Activated CD8-positive, alpha-beta memory T cell treated with anti-CD3 and anti-CD28 coated beads for 48 hours (primary cell): Measurements from ENCODE around the gene NANOS2.
"Not testable (repeated sequence)": the region's sequence is repeated elsewhere in the genome, so short reads cannot be mapped to it uniquely, and the experiment has no call there.

Experiments
- DNase-seq, 3 experiments: peaks; one replicate each; pipeline ENCODE4 v3.0.0-alpha.2; 2020; ENCODE audit warnings: low read depth in 2 of 3, low spot score in 2 of 3

Gene NANOS2

GRCh38 chr19:45895983-45896599 lies 18.5 kb downstream of the NANOS2 start:
- DNase-seq = not testable (repeated sequence)

GRCh38 chr19:45895519-45895972 lies 19.0 kb downstream of the NANOS2 start:
- no peak for DNase-seq

DNA sequence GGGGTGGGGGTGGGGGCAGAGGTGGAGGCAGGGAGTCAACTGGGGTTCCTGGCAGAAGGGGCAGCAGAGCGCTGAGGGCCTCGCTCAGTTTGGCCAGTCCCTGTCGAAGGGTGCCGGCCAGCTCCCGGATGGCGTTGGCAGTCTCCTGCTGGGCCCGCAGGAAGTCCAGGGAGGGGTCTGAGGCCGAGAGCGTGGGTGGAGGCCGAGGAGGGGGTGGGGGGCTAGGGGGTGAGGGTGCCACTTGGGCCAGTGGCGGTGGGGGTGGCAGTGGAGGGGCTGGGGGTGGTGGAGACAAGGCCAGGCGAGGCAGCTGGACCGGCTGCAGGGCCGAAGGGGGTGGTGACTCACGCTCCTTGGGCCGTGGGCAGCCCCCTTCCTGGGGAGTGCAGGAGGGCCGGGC lies 23.7 kb downstream of the NANOS2 start:
- DNase-seq = no peak

DNA sequence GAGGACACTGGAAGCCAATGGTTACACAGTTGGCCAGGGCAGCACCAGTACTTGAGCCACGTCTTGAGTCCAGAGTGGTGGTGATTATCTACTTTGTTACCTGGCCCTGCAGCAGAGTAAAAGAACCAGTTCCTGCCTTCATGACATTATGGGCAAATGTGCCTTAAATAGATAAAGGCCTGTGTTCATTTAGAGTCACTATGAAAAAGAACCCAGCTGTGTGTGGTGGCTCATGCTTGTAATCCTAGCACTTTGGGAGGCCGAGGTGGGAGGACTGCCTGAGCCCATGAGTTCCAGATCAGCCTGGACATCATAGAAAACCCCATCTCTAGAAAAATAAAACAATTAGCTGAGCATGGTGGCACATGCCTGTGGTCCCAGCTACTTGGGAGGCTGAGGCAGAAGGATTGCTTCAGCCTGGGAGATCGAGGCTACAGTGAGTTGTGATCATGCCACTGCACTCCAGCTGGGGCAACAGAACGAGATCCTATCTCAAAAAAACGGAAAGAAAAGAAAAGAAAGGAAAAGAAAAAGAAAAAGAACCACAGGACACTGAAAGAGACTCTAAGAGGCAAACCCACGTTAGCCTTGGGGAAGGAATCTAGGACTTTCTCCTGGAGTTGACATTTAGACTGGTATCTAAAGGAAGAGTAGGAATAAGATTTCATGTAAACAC lies 25.2 kb downstream of the NANOS2 start:
- DNase-seq = no peak

GRCh38 chr19:45887200-45887710 lies 27.3 kb downstream of the NANOS2 start:
- DNase-seq = no peak

DNA sequence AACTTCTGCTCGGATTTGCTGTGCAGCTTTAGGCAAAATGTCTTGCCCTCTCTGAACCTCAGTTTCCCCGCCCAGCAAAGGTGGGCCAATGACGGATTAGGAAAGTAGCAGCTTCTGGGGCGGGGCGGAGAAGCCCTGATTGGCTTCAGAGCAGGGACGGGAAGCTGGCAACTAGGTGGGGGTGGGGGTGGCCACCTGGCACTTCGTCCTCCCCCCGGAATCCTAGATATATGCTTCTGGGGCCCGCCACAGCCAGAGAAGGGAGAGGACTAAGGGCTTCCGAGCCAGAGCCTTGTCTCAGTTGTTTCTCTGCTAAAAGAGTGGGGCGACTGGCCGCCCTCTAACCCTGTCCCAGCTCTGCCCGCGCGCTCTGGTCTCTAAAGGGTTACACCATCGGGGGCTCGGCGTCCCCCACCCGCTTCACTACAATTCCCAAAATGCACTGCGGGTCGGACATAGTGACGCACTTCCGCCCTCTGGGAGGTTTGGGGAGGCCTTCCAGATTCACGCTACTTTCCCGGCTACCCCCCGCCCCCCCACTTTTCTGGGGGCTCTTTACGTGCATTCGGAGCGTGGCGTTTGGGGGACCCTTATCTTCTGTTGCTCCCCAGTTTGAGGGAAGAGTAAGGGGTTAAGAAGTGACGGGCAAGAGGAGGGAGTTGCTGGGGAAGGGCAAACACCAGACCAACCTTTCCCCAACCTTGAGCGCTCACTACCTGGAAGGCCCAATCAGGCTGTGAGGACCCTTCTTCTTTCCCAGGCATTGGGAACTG lies 28.0 kb downstream of the NANOS2 start:
- DNase-seq = peak; percentile 69 to 75 (median 72)

DNA sequence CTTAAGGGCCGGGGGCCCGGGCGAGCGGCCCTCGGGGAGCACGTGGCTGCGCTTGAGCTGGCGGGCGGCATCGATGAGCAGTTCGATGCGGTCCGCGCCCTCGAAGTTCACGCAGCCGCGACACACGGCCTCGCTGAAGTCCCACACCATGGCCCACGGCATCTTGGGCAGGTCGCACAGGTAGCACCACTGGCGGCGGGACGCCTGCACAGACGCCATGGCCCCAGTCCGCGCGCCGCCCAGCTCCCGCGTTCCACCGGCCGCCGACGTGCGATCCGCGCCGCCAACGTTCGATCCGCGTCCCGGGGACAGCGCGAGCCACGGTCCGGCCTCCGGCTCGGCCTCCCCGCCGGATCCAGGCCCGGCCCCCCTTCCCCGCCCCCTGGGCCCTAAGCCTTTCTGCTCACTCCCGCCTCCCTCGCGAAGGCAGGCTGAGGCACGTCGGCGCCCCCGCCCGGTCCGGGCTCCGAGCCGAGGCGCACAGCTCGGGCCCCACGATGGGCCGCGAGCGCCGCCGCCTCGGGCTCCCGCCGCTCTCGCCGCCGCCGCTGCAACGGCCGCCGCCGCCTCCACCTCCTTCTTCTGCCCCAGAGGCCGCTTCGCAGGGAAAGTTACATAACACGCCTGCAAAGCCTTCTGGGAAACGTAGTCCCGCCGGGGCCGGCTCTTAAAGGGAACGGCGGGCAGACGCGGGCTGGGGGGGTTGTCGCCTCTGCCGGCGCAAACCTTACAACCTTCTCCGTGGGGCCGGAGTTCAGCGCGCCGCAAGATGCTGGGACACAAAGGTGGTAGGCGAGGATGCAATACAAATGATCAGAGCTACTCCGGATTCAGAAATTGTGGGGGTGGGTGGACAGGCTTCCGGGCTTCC lies 28.8 kb downstream of the NANOS2 start, which contains the start of gene IRF2BP1:
TSS of gene IRF2BP1 (minus strand) at position 586 of the 871 bp plus-strand sequence. CDS start at position 219, 367 bp downstream.
- DNase-seq = peak; percentile 69 to 72 (median 69)

- DNase-seq = no peak
Observed at GRCh38 chr19:45884682-45885555, 29.7 kb downstream of the NANOS2 start.

- DNase-seq = no peak
Observed at GRCh38 chr19:45883881-45884681, 30.5 kb downstream of the NANOS2 start.

DNA sequence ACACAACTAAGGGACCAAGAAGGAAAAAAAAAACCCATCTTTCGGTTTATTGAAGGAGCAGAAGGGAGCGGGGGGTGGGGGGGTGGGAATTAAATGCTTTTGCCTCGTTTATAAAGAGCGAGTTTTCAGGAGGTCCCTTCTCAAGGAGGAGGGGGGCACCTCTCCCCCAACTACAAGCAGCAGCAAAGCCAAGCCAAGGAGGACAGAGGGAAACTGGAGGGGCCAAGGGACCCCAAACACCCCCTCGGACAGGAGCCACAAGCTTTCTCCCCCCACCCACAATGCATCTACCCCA lies 31.0 kb downstream of the NANOS2 start:
- DNase-seq = no peak

- DNase-seq = peak; percentile 66 to 71 (median 68)
Observed at GRCh38 chr19:45882652-45883585, 31.7 kb downstream of the NANOS2 start.

GRCh38 chr19:45881909-45882528 lies 32.6 kb downstream of the NANOS2 start:
- no peak for DNase-seq

DNA sequence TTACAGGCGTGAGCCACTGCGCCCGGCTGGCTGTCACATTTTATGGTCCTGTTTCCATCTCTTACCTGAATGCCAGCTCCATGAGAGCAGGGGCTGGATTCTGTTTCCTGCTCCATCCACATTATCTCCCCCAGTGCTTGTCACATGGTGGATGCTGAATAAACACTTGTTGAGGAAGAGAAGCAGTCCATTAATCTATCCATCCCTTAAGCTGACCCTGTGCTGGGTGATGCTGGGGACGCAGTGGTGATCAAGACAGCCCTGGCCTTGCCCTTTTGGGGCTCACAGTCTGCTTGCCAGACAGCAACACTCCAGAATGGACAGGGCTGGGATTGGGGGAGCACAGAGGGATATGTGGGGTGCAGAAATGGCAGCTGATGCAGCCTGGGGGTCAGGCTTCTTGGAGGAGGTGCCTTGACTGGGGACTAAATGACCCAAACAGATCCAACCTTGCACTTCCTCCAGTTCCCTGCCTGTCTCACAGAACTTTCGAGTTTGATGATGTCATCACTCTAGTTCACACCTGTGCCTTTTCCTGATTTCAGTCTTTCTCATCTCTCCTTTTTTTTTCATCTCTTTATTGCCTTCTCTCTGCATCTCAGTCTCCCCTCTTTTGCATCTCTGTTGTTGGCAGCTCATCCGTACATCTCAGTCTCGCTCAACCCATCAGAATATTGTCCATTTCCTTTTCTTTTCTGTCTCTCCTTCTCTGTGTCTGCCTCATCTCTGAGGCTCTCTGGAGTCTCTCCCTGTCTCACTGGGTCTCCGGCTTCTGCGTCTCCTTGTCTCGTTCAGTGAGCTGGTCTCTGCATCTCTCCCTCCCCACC lies 33.3 kb downstream of the NANOS2 start:
- DNase-seq = no peak

- DNase-seq = no peak
Observed at GRCh38 chr19:45879971-45880370, 34.6 kb downstream of the NANOS2 start.

DNA sequence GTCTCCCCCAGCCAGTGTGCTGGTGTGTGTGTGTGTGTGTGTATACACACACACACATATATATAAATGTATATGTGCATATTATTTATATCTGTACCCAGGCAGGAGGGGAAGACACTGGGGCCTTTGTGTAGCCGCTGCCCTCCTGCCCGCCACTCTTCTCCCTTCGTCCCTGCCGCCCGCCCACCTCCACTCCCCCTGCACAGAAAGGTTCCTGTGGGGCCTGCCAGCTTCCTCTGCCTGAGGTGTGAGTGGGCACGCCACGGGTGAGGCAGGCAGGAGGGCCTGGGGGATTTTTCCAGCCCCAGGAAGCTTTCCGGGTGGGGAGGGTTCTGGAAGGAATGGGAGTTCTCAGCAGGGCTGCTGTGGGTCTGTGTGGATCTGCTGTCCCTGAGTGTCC lies 35.5 kb downstream of the NANOS2 start:
- DNase-seq = no peak

DNA sequence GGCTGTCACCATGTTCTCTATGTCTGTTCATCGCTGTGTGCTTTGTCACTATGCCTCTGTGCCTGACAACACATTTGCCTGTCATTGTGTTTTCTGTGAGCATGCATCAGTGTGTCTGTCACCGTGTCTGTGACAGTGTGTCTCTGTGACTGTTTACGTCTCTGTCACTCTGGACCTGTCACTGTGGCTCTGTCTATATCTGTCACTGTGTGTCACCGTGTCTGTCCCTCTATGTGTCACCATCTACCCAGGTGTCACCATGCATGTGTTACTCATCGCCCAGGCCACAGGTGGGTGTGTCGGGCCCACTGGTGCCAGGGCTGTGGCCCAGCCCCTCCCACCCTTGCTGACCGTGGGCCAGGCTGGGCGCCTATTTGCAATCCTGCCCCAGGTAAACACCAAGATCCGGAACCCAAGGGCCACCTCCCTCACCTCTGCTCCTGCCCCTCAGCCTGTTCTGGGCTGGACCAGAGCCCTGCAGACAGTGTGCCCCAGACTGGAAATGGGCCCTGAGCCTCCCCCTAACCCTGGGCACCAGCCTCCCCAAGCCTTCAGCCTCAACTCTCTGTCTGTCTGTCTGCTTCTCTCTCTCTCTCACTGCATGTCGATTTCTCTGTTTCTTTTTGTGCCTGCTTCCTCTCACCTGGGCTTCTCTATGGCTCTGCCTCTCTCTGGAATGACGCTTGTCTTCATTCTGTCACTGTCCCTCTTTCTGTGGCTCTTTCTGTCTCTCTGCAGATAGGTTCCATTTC lies 36.4 kb downstream of the NANOS2 start:
- no peak for DNase-seq
